CD14-positive monocyte (primary cell): ENCODE measurements around the gene VGLL3. TPM values are rescaled to one million over a fixed set of nuclear protein-coding genes. Genes with fewer than 3 reads are reported as not detected.
A peak's percentile ranks its signal among the peaks of the same experiment; 100 is the strongest.

Source experiments
- DNase-seq, 3 donors: peaks; one replicate each; pipeline ENCODE4 v3.0.0-alpha.2; 2011 to 2022
- H2AFZ ChIP-seq: 2 replicates; pipeline ENCODE4 v1.6.0; 2012; ENCODE audit warnings: mild to moderate bottlenecking, low read depth, low read length, inconsistent platforms; ENCODE audit not compliant: insufficient read depth, poor library complexity, severe bottlenecking
- H3K27ac ChIP-seq, 2 donors: 1 replicate in 1 of 2; 2 replicates in 1 of 2; pipeline ENCODE4 v1.5.1; 2012 to 2013; ENCODE audit warnings: low read length in 2 of 2, control low read depth in 1 of 2, inconsistent platforms in 1 of 2, low read depth in 1 of 2, mild to moderate bottlenecking in 1 of 2
- H3K27me3 ChIP-seq, 2 donors: one replicate each; pipeline versions ENCODE4 v1.6.0 to v1.6.1; 2011 to 2013; ENCODE audit warnings: low read length in 2 of 2; ENCODE audit not compliant: control insufficient read depth in 2 of 2, insufficient read depth in 2 of 2
- H3K36me3 ChIP-seq, 2 donors: replicated peaks in 1 of 2; 1 replicate in 1 of 2; 2 replicates in 1 of 2; pipeline versions ENCODE4 v1.5.1 to v1.6.1; 2012 to 2013; ENCODE audit warnings: low read length in 2 of 2, control low read depth in 1 of 2, inconsistent platforms in 1 of 2, mild to moderate bottlenecking in 1 of 2; ENCODE audit not compliant: insufficient read depth in 2 of 2, control insufficient read depth in 1 of 2
- H3K4me1 ChIP-seq, 2 donors: 1 replicate in 1 of 2; 2 replicates in 1 of 2; pipeline versions ENCODE4 v1.5.1 to v1.6.1; 2012 to 2013; ENCODE audit warnings: low read length in 2 of 2, control low read depth in 1 of 2, inconsistent platforms in 1 of 2, mild to moderate bottlenecking in 1 of 2, moderate library complexity in 1 of 2; ENCODE audit not compliant: insufficient read depth in 2 of 2, control insufficient read depth in 1 of 2
- H3K4me2 ChIP-seq: replicated peaks from 2 replicates; pipeline ENCODE3; 2012; ENCODE audit warnings: low read length, moderate library complexity, mild to moderate bottlenecking; ENCODE audit not compliant: poor library complexity, severe bottlenecking; ENCODE audit errors: extremely low read depth
- H3K4me3 ChIP-seq, 3 experiments: fragments of 200-600 bp in 1 of 3; sonication (generic) in 1 of 3; replicated peaks in 1 of 3; 1 replicate in 2 of 3; 2 replicates in 1 of 3; pipeline ENCODE4 v1.5.1; 2011 to 2013; ENCODE audit warnings: low read length in 3 of 3, mild to moderate bottlenecking in 3 of 3, control low read depth in 2 of 3, low read depth in 2 of 3, inconsistent platforms in 1 of 3, moderate library complexity in 1 of 3
- H3K79me2 ChIP-seq: 2 replicates; pipeline ENCODE4 v1.6.0; 2012; ENCODE audit warnings: mild to moderate bottlenecking, control low read depth, inconsistent platforms, low read length, moderate library complexity; ENCODE audit not compliant: insufficient read depth
- H3K9ac ChIP-seq: 2 replicates; pipeline ENCODE4 v1.6.0; 2017; ENCODE audit warnings: low read length, mild to moderate bottlenecking; ENCODE audit not compliant: insufficient read depth, poor library complexity, severe bottlenecking
- H3K9me3 ChIP-seq, 2 donors: replicated peaks in 1 of 2; 1 replicate in 1 of 2; 2 replicates in 1 of 2; pipeline versions ENCODE4 v1.5.1 to v1.6.1; 2012 to 2013; ENCODE audit warnings: low read length in 2 of 2, control low read depth in 1 of 2; ENCODE audit not compliant: control insufficient read depth in 1 of 2, insufficient read depth in 1 of 2
- H4K20me1 ChIP-seq: 2 replicates; pipeline ENCODE4 v1.6.0; 2012; ENCODE audit warnings: mild to moderate bottlenecking, low read length, control low read depth, moderate library complexity; ENCODE audit not compliant: insufficient read depth
- H3K27ac Mint-ChIP-seq, 7 donors: one replicate each; pipeline ENCODE4 v1.8.0; 2020; ENCODE audit warnings: mild to moderate bottlenecking in 7 of 7, mixed read lengths in 7 of 7, moderate library complexity in 6 of 7, inconsistent platforms in 2 of 7
- H3K27me3 Mint-ChIP-seq, 3 donors: one replicate each; pipeline ENCODE4 v1.8.0; 2021 to 2022; ENCODE audit warnings: low read depth in 3 of 3, mild to moderate bottlenecking in 3 of 3, mixed read lengths in 3 of 3, moderate library complexity in 3 of 3, inconsistent platforms in 1 of 3
- H3K36me3 Mint-ChIP-seq, 2 donors: one replicate each; pipeline ENCODE4 v1.8.0; 2020; ENCODE audit warnings: mixed read lengths in 2 of 2, inconsistent platforms in 1 of 2, mild to moderate bottlenecking in 1 of 2
- H3K4me1 Mint-ChIP-seq: one replicate; pipeline ENCODE4 v1.8.0; 2020; ENCODE audit warnings: mild to moderate bottlenecking, mixed read lengths
- H3K4me3 Mint-ChIP-seq, 2 donors: one replicate each; pipeline ENCODE4 v1.8.0; 2020; ENCODE audit warnings: mild to moderate bottlenecking in 2 of 2, mixed read lengths in 2 of 2, moderate library complexity in 1 of 2
- H3K9me3 Mint-ChIP-seq, 7 donors: one replicate each; pipeline ENCODE4 v1.8.0; 2020 to 2022; ENCODE audit warnings: mixed read lengths in 7 of 7, mild to moderate bottlenecking in 6 of 7, moderate library complexity in 6 of 7, inconsistent platforms in 2 of 7
- WGBS: methylation state at CpG from one replicate; pipeline ENCODE4 v1.1.5; 2013; ENCODE audit warnings: missing lambda C conversion rate; ENCODE audit not compliant: insufficient coverage; 5-methylcytosine and 5-hydroxymethylcytosine counted together
- intact Hi-C, 2 donors: fragments of 100-400 bp; cut with micrococcal nuclease; formaldehyde crosslinking; loops; one replicate each; pipeline versions ENCODE4 v1.15.0 to v1.15.1; 2023
- polyA plus RNA-seq, 3 donors: library from polyadenylated mRNA; depleted of rRNA in 1 of 3; unstranded in 2 of 3; stranded (reverse) in 1 of 3; fragments of 300-500 nt in 2 of 3; fragments of >200 nt in 1 of 3; fragmentation: Illumina TruSeq in 2 of 3; gene quantifications; 1 replicate in 2 of 3; 2 replicates in 1 of 3; pipeline ENCODE4 v1.2.3, GENCODE V29; 2012 to 2021
- TF ChIP-seq, protein P1 (sequence below): fragments of 200-600 bp; IDR thresholded peaks from one replicate; pipeline ENCODE4 v1.8.0; 2022; ENCODE audit warnings: antibody characterized with exemption, mild to moderate bottlenecking

Gene VGLL3
- polyA plus RNA-seq, 3 donors = not detected

DNA sequence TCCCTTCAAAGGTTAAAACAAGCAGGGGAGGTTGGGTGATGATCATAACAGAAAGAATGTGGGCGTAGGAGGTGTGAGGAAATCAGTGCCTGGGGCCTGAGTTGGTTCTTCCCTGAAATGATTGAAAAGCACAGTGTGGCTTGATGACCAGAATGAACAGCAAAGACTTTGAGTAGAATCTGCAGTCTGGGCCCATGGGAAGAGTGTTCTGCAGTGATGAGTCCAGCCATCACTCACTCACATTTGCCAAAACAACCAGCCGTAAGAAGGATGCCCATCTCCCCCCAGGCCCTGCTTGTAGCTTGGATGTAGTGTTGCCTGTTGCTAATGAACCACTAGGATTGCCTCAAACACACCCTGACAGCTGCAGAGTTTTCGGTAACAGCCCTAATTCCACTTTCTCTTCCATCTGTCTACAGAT is 67.9 kb downstream of the VGLL3 start:
- H3K9me3 ChIP-seq = no peaks in the 10 kb centered on the region
- intact Hi-C loops = no loop called here
- Mint-ChIP-seq H3K4me3 (no peak overlapping the region), H3K27me3 (no peaks in the 10 kb centered on the region), H3K9me3 (peaks cover 0 to 4% (median 0%) of the 10 kb centered on the region in 7 donors), H3K4me1 (no peaks in the 10 kb centered on the region), H3K36me3 (no peaks in the 10 kb centered on the region), H3K27ac (no peak overlapping the region)
- H3K36me3 ChIP-seq = no peaks in the 10 kb centered on the region
- H3K27me3 ChIP-seq = no peaks in the 10 kb centered on the region
- no peak overlapping the region for H3K4me2 ChIP-seq
- no peaks in the 10 kb centered on the region for H4K20me1 ChIP-seq
- TF ChIP-seq, protein P1, sequence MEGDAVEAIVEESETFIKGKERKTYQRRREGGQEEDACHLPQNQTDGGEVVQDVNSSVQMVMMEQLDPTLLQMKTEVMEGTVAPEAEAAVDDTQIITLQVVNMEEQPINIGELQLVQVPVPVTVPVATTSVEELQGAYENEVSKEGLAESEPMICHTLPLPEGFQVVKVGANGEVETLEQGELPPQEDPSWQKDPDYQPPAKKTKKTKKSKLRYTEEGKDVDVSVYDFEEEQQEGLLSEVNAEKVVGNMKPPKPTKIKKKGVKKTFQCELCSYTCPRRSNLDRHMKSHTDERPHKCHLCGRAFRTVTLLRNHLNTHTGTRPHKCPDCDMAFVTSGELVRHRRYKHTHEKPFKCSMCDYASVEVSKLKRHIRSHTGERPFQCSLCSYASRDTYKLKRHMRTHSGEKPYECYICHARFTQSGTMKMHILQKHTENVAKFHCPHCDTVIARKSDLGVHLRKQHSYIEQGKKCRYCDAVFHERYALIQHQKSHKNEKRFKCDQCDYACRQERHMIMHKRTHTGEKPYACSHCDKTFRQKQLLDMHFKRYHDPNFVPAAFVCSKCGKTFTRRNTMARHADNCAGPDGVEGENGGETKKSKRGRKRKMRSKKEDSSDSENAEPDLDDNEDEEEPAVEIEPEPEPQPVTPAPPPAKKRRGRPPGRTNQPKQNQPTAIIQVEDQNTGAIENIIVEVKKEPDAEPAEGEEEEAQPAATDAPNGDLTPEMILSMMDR = no peak
- DNase-seq = no peak
- no peak overlapping the region for H2AFZ ChIP-seq
- 67% methylated on average over 1 of the region's 3 CpGs for WGBS
- H3K4me3 ChIP-seq = no peak overlapping the region
- H3K4me1 ChIP-seq = no peaks in the 10 kb centered on the region
- no peak overlapping the region for H3K27ac ChIP-seq
- H3K9ac ChIP-seq = no peak overlapping the region
- no peaks in the 10 kb centered on the region for H3K79me2 ChIP-seq

DNA sequence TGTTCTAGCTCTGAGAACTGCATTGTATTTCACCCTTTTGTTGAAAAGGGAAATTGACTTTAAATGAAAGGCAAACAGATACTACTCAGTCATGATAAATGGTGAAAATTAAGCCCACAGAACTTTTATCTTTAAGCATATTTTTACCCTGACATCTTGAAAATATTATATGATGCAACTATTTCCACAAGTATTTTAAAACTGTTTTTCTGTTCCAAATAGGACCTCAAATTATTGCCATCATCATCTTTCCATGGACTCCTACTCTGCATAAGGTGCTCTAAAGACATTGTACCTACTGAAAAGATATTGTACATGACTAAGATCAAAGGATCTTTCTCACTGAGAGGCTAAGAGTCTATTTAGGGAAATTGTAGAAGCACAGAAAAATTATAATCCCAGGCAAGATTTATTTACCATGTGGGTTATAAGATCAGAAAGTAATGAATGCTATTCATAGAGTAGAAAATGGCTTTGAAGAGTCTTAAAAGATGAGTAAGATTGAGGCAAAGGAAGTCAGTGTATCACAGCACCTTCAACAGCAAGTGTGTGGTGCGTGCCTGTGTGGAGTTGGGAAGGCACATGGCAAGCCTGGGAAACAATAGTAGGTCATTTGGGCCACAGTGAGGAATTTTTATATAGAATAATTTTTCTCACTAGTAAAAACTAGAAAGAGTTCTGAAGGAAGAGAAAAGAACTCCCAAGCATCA is 68.8 kb downstream of the VGLL3 start:
- Histone ChIP-seq H3K4me1 (no peaks in the 10 kb centered on the region), H3K27me3 (no peaks in the 10 kb centered on the region), H4K20me1 (no peaks in the 10 kb centered on the region), H3K4me3 (no peak overlapping the region), H3K79me2 (no peaks in the 10 kb centered on the region), H3K4me2 (no peak overlapping the region), H3K36me3 (no peaks in the 10 kb centered on the region), H3K27ac (no peak overlapping the region), H3K9me3 (no peaks in the 10 kb centered on the region), H3K9ac (no peak overlapping the region), H2AFZ (no peak overlapping the region)
- no peaks in the 10 kb centered on the region for H3K36me3 Mint-ChIP-seq
- no peaks in the 10 kb centered on the region for H3K27me3 Mint-ChIP-seq
- peaks cover 0 to 4% (median 0%) of the 10 kb centered on the region in 7 donors for H3K9me3 Mint-ChIP-seq
- no CpG with 5 or more reads among the region's 1 CpG for WGBS
- TF ChIP-seq, protein P1 = no peak
- DNase-seq = no peak
- H3K27ac Mint-ChIP-seq = peak overlapping the region in 1 of 7 donors; percentile 35
- no peak overlapping the region for H3K4me3 Mint-ChIP-seq
- no peaks in the 10 kb centered on the region for H3K4me1 Mint-ChIP-seq
- intact Hi-C loops = no loop called here
